Mammary epithelial cell (primary cell): ENCODE results near the gene FRA10AC1.

Source experiments
- EZH2 ChIP-seq: IDR thresholded peaks from 2 replicates; pipeline ENCODE4 v1.6.1; 2012; ENCODE audit warnings: low read length, inconsistent platforms, borderline replicate concordance
- TF ChIP-seq, protein P1 (sequence below), 2 donors: IDR thresholded peaks in 1 of 2; conservative IDR thresholded peaks in 1 of 2; 2 replicates each; pipeline ENCODE4 v1.5.1; 2011 to 2012; ENCODE audit warnings: inconsistent platforms in 2 of 2, low read length in 2 of 2, mild to moderate bottlenecking in 2 of 2, control low read depth in 1 of 2, low read depth in 1 of 2; ENCODE audit not compliant: insufficient read depth in 1 of 2; ENCODE audit errors: extremely low read depth in 1 of 2

DNA sequence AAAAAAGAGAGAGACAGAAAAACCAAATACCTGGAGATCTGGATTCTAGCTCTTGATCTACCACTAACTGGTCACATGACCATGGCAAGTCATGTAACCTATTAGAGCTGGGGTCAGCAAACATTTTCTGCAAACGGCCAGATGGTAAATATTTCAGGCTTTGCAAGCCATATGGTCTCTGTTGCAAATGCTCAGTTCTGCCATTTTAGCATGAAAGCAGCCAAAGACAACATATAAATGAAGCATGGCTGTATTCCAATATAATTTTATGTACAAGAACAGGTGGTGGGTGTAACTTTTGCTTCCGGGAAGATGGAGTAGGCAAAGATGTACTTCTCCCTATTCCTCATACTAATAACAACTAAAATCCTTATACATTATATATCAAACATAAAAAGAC is 6.7 kb downstream of the FRA10AC1 start:
- TF ChIP-seq, protein P1, sequence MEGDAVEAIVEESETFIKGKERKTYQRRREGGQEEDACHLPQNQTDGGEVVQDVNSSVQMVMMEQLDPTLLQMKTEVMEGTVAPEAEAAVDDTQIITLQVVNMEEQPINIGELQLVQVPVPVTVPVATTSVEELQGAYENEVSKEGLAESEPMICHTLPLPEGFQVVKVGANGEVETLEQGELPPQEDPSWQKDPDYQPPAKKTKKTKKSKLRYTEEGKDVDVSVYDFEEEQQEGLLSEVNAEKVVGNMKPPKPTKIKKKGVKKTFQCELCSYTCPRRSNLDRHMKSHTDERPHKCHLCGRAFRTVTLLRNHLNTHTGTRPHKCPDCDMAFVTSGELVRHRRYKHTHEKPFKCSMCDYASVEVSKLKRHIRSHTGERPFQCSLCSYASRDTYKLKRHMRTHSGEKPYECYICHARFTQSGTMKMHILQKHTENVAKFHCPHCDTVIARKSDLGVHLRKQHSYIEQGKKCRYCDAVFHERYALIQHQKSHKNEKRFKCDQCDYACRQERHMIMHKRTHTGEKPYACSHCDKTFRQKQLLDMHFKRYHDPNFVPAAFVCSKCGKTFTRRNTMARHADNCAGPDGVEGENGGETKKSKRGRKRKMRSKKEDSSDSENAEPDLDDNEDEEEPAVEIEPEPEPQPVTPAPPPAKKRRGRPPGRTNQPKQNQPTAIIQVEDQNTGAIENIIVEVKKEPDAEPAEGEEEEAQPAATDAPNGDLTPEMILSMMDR (conservative IDR thresholded peaks at IDR 0.05 in 1 of 2, IDR thresholded peaks at IDR 0.05 in 1 of 2; ENCODE audit: extremely low read depth in 1 of 2, insufficient read depth in 1 of 2, low read depth in 1 of 2, low read length in 2 of 2): no peak
- no peak for TF ChIP-seq EZH2
